HFFc6 (cell line): ENCODE measurements around the gene ADH1B. TPM values are rescaled to one million over a fixed set of nuclear protein-coding genes. Genes with fewer than 3 reads are reported as not detected.
"Not testable (repeated sequence)": the region's sequence is repeated elsewhere in the genome, so short reads cannot be mapped to it uniquely, and the experiment has no call there.

Source experiments
- DNase-seq: peaks from one replicate; pipeline ENCODE4 v3.0.0-alpha.2; 2018
- H3K27ac Mint-ChIP-seq: 2 replicates; pipeline ENCODE4 v1.8.0; 2020; ENCODE audit warnings: mild to moderate bottlenecking, mixed read lengths
- H3K27me3 Mint-ChIP-seq: 2 replicates; pipeline ENCODE4 v1.8.0; 2021; ENCODE audit warnings: mild to moderate bottlenecking, moderate library complexity, mixed read lengths; ENCODE audit not compliant: insufficient read depth
- H3K36me3 Mint-ChIP-seq: 2 replicates; pipeline ENCODE4 v1.8.0; 2021; ENCODE audit warnings: low read depth, mixed read lengths
- H3K4me1 Mint-ChIP-seq: 2 replicates; pipeline ENCODE4 v1.8.0; 2020; ENCODE audit warnings: low read depth, mixed read lengths
- H3K4me3 Mint-ChIP-seq: 2 replicates; pipeline ENCODE4 v1.8.0; 2020; ENCODE audit warnings: mild to moderate bottlenecking, moderate library complexity, mixed read lengths
- H3K9me3 Mint-ChIP-seq: 2 replicates; pipeline ENCODE4 v1.8.0; 2020; ENCODE audit warnings: mild to moderate bottlenecking, mixed read lengths
- long read RNA-seq: library from polyadenylated mRNA; unstranded; transcript quantifications from one replicate; pipeline ENCODE4 v2.0.0, GENCODE V29; 2019
- total RNA-seq, 6 experiments: library from RNA; stranded (reverse); fragmentation: NEBNext Ultra II Directional; extraction: Animal tissue kit (Norgen Biotek cat#: 25700); gene quantifications; 2 replicates in 1 of 6; 3 replicates in 5 of 6; pipeline ENCODE4 v1.2.3, GENCODE V29; 2021
- TF ChIP-seq, protein P1 (sequence below): fragments of 200-600 bp; sonication (generic); IDR thresholded peaks from 2 replicates; pipeline ENCODE4 v1.5.0; 2021; ENCODE audit warnings: antibody characterized with exemption, mild to moderate bottlenecking

The ADH1B gene
- total RNA-seq: not detected
- long read RNA-seq: 0 reads

DNA sequence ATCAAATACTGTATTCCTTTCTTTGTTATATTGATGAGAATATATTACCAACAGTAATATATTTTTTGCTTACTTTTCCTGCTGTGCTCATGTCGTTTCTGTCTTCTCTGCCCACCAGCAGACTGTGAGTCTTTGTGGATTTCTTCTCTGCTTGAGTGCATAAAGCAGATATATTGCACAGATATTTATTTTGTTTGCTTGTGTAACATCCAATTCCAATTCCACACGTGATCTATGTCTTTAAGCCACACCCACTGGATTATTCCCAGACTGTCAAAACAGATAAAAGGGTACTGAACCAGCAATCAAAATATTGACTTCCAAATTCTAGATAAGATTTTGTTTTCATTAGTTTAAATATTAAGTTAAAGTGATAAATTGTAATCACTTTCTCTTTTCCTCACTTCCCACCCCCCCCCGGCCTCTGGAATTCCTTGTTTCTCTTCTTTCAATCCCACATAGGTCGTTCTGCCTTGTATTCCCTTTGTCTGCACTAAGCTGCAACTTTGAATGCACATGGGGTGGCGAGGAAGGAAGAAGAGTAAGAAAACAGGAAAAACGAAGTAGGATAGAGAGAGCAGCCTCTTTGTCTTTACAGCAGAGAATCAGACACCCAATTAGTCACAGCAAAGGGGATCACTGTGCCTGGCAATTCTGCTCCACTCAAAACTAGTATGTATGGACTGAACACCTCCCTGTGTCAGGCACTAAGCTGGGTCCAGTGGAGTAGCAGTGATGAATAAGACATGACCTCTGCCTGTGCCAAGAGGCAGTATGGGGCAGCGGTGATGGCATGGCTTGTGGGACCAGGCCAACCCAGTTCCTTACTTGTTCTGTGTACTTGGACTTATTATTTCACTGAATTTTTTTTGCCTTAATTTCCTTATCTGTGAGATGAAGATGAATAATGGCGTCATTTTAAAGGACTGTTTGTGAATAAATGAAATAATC lies at the start of gene ADH1B:
Gene ADH1B (minus strand): TSS at position 161 of the 951 bp plus-strand sequence. CDS start 70 bp downstream, at position 91.
- Mint-ChIP-seq H3K4me1 (no peaks in the 10 kb centered on the region), H3K27me3 (peaks cover 1% of the 10 kb centered on the region; the same call in 1 of the 2 replicates), H3K4me3 (no peak within 1 kb of the TSS), H3K36me3 (no peaks in the 10 kb centered on the region), H3K27ac (no peak within 1 kb of the TSS), H3K9me3 (no peaks in the 10 kb centered on the region)
- TF ChIP-seq, protein P1, sequence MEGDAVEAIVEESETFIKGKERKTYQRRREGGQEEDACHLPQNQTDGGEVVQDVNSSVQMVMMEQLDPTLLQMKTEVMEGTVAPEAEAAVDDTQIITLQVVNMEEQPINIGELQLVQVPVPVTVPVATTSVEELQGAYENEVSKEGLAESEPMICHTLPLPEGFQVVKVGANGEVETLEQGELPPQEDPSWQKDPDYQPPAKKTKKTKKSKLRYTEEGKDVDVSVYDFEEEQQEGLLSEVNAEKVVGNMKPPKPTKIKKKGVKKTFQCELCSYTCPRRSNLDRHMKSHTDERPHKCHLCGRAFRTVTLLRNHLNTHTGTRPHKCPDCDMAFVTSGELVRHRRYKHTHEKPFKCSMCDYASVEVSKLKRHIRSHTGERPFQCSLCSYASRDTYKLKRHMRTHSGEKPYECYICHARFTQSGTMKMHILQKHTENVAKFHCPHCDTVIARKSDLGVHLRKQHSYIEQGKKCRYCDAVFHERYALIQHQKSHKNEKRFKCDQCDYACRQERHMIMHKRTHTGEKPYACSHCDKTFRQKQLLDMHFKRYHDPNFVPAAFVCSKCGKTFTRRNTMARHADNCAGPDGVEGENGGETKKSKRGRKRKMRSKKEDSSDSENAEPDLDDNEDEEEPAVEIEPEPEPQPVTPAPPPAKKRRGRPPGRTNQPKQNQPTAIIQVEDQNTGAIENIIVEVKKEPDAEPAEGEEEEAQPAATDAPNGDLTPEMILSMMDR: no peak
- no peak for DNase-seq

DNA sequence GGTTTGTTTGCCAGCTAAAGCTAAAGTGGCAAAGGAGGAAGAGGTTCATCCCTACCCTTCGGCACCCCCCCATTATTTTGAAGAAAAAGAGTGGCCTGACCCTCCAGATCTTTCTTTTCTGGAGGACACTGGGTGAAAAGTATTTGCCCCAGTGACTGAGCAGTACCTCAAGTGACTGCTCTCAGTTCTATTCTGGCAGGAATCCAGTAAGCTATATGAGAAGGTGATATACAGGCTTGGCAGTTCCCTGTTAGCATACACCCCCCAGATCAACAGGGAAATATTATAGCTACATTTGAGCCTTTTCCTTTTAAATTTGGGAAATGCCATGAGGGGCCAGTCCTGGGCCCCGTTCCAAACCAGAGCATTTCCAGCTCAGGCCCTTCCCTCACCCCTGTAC lies 46.6 kb upstream of the ADH1B start:
- H3K27ac Mint-ChIP-seq, H3K9me3 Mint-ChIP-seq, H3K27me3 Mint-ChIP-seq, H3K4me1 Mint-ChIP-seq, H3K4me3 Mint-ChIP-seq, DNase-seq, H3K36me3 Mint-ChIP-seq: not testable (repeated sequence)

DNA sequence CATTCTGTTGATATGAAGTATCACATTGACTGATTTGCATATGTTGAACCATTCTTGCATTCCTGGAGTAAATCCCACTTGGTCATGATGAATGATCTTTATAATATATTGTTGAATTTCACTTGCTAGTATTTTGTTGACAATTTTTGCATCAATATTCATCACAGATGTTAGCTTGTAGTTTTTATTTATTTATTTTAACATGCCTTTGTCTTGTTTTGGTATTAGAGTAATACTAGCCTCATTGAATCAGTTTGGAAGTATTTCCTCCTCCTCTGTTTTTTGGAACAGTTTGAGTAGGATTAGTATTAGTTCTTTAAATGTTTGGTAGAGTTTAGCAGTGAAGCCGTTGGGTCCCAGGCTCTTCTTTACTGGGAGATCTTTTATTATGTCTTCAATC lies 45.3 kb upstream of the ADH1B start:
- H3K9me3 Mint-ChIP-seq: no peaks in the 10 kb centered on the region
- DNase-seq: no peak
- no peaks in the 10 kb centered on the region; the same call in 1 of the 2 replicates for H3K27me3 Mint-ChIP-seq
- H3K36me3 Mint-ChIP-seq: no peaks in the 10 kb centered on the region
- H3K4me3 Mint-ChIP-seq: no peak overlapping the region
- H3K27ac Mint-ChIP-seq: no peak overlapping the region
- TF ChIP-seq, protein P1: no peak
- no peaks in the 10 kb centered on the region for H3K4me1 Mint-ChIP-seq

DNA sequence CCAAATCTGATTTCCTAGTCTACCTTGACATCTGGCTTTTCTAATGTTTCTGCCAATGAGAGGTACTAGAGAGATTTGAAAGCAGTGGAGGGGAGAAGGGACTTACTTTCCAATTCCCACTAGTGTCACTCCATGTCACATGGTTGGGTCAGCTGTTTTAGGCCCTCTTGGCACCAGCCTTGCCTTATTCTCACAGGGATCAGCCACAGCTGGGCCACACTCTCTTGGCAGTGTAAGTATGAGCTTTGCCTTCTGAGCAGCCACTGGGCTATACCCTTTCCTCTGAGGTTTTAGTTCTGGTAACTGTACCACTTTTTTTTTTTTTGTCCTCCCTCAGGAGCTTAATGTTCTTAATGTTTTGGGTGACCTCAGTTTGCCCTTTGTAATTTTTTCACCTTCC lies 41.6 kb upstream of the ADH1B start:
- H3K27ac Mint-ChIP-seq: no peak overlapping the region
- no peaks in the 10 kb centered on the region for H3K36me3 Mint-ChIP-seq
- H3K4me3 Mint-ChIP-seq: no peak overlapping the region
- no peaks in the 10 kb centered on the region; the same call in 1 of the 2 replicates for H3K9me3 Mint-ChIP-seq
- TF ChIP-seq, protein P1: no peak
- H3K27me3 Mint-ChIP-seq: no peaks in the 10 kb centered on the region; the same call in 1 of the 2 replicates
- H3K4me1 Mint-ChIP-seq: no peaks in the 10 kb centered on the region
- DNase-seq: no peak

DNA sequence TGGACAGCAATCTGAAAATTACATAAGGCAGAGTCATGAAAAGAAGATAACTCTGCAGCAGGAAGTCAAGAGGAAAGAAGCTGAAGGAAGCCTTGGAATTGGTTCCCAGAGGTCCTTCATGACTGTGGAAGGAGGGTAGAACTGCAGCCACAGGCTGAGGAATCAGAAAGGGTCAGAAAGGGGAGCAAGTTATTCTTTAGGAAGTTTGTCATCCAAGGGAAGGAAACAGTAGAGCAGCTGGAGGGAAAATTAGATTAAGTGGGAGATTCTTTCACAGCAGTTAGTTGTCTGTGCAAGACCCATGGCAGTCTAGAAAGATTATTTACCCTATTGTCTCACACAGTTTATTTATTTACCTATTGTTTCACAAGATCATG lies 40.7 kb upstream of the ADH1B start:
- DNase-seq: no peak
- TF ChIP-seq, protein P1: no peak
- Mint-ChIP-seq H3K4me1 (no peaks in the 10 kb centered on the region), H3K36me3 (no peaks in the 10 kb centered on the region), H3K9me3 (no peaks in the 10 kb centered on the region; the same call in 1 of the 2 replicates), H3K27me3 (no peaks in the 10 kb centered on the region; the same call in 1 of the 2 replicates), H3K27ac (no peak overlapping the region), H3K4me3 (no peak overlapping the region)

DNA sequence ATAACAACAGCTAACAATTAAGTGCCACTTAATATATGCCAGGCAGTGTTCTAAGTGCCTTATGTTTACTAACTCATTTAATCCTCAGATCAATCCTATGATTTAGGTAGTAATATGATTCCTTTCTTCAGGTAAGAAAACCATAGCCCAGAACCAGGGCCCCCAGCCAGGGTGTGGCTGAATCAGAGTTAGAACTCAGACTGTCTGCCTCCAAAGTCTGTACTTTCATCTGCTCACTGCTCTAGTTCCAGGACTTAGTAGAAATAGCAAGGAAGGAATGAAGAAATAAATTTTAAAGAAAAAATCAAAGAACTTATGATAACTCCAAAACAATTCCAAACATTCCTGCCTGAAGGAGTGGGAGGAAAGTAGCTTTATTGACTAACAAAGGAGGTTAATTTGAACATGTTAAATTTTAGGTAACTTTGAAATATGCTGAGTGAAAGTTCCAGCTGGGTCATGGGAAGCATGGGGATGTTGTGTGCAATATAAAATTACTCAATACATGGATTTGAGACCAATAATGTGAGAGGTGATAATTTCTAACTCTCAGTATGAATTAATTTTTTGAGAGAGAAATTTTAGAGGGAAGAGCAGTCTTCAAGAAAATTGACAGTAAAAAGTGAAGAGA lies 40.2 kb upstream of the ADH1B start:
- Mint-ChIP-seq H3K9me3 (no peaks in the 10 kb centered on the region; the same call in 1 of the 2 replicates), H3K27me3 (no peaks in the 10 kb centered on the region; the same call in 1 of the 2 replicates), H3K27ac (no peak overlapping the region), H3K4me1 (no peaks in the 10 kb centered on the region), H3K36me3 (no peaks in the 10 kb centered on the region), H3K4me3 (no peak overlapping the region)
- DNase-seq: no peak
- TF ChIP-seq, protein P1: no peak
